GM12878 (cell line): ENCODE measurements around the gene KDELR1. TPM values are rescaled to one million over a fixed set of nuclear protein-coding genes. Genes with fewer than 3 reads are reported as not detected.

ENCODE experiments used
- ATAC-seq: fragments of 200-7000 bp; cut with Tn5 transposase; 3 replicates; pipeline ENCODE4 v1.9.1; 2020; ENCODE audit warnings: mild to moderate bottlenecking, moderate library complexity
- BruUV-seq: library from RNA; stranded (reverse); fragments of 400-500 nt; replicated peaks from 2 replicates; lab custom pipeline; 2021; lab: Mats Ljungman, UMichigan
- CTCF ChIA-PET: fragments of 300-600 bp; sonication (Branson Sonifier 250); formaldehyde crosslinking; extraction: SDS; loops from one replicate; lab custom pipeline; 2021; ENCODE audit warnings: inconsistent platforms; lab: Yijun Ruan, JAX
- POLR2A ChIA-PET: fragments of 350-600 bp; formaldehyde crosslinking; extraction: SDS; loops from one replicate; lab custom pipeline; 2021; ENCODE audit warnings: inconsistent platforms; lab: Charles Lee
- RAD21 ChIA-PET: fragments of 300-600 bp; sonication (Branson Sonifier 250); formaldehyde crosslinking; loops from one replicate; lab custom pipeline; 2023; ENCODE audit warnings: antibody characterized with exemption; ENCODE audit not compliant: unreplicated experiment; lab: Charles Lee
- SMC1A ChIA-PET: fragments of 300-600 bp; sonication (Branson Sonifier 250); formaldehyde crosslinking; loops from one replicate; lab custom pipeline; 2023; ENCODE audit not compliant: unreplicated experiment, uncharacterized antibody; lab: Charles Lee
- DNase-seq: peaks from one replicate; pipeline ENCODE4 v3.0.0-alpha.2; 2011; ENCODE audit warnings: low read depth, low spot score
- FAIRE-seq: peaks from 3 replicates; lab custom pipeline; 2011; peaks lifted over from hg19 to GRCh38; lab: Jason Lieb, UNC
- H2AFZ ChIP-seq: 2 replicates; pipeline ENCODE4 v1.6.0; 2011; ENCODE audit warnings: low read depth, low read length, control low read depth; ENCODE audit not compliant: control insufficient read depth
- H3K27ac ChIP-seq: 2 replicates; pipeline ENCODE4 v1.5.1; 2011; ENCODE audit warnings: control low read depth; ENCODE audit not compliant: control insufficient read depth, insufficient read depth
- H3K27me3 ChIP-seq, 2 experiments: replicated peaks in 1 of 2; 2 replicates each; pipeline versions ENCODE4 v1.6.0 to v1.6.1; 2011; ENCODE audit warnings: low read length in 1 of 2; ENCODE audit not compliant: control insufficient read depth in 2 of 2, insufficient read depth in 2 of 2
- H3K36me3 ChIP-seq, 2 experiments: 2 replicates each; pipeline ENCODE4 v1.5.1; 2011; ENCODE audit warnings: low read length in 1 of 2; ENCODE audit not compliant: control insufficient read depth in 2 of 2, insufficient read depth in 2 of 2
- H3K4me1 ChIP-seq: 2 replicates; pipeline ENCODE4 v1.6.1; 2011; ENCODE audit warnings: mild to moderate bottlenecking, low read length, moderate library complexity, mixed read lengths; ENCODE audit not compliant: control insufficient read depth, insufficient read depth
- H3K4me2 ChIP-seq: 2 replicates; pipeline ENCODE4 v1.6.0; 2011; ENCODE audit warnings: control low read depth; ENCODE audit not compliant: control insufficient read depth, insufficient read depth
- H3K4me3 ChIP-seq: fragments of 200-600 bp; sonication (generic); 2 replicates; pipeline ENCODE4 v1.5.1; 2016
- H3K79me2 ChIP-seq: 2 replicates; pipeline ENCODE4 v1.6.0; 2011; ENCODE audit warnings: low read length; ENCODE audit not compliant: control insufficient read depth, insufficient read depth
- H3K9ac ChIP-seq: 2 replicates; pipeline ENCODE4 v1.8.0; 2011; ENCODE audit warnings: low read length, control low read depth, mixed read lengths; ENCODE audit not compliant: control insufficient read depth, insufficient read depth
- H3K9me3 ChIP-seq: replicated peaks from 3 replicates; pipeline ENCODE4 v1.5.1; 2011; ENCODE audit warnings: mild to moderate bottlenecking, low read length; ENCODE audit not compliant: control insufficient read depth, insufficient read depth
- H4K20me1 ChIP-seq: 2 replicates; pipeline ENCODE4 v1.6.0; 2011; ENCODE audit not compliant: control insufficient read depth, insufficient read depth
- BCL11A ChIP-seq: IDR thresholded peaks from 2 replicates; pipeline ENCODE4 v1.6.1; 2011; ENCODE audit warnings: low read depth, low read length
- BCL3 ChIP-seq: IDR thresholded peaks from 2 replicates; pipeline ENCODE4 v1.6.1; 2011; ENCODE audit warnings: borderline replicate concordance, low read depth, mild to moderate bottlenecking, moderate library complexity, low read length; ENCODE audit not compliant: insufficient read depth, poor library complexity, severe bottlenecking
- MYC ChIP-seq: IDR thresholded peaks from 2 replicates; pipeline ENCODE4 v1.6.1; 2011; ENCODE audit warnings: mild to moderate bottlenecking, low read length, moderate library complexity, inconsistent platforms; ENCODE audit not compliant: insufficient read depth, insufficient replicate concordance, insufficient read length, severe bottlenecking
- NFYA ChIP-seq: IDR thresholded peaks from 2 replicates; pipeline ENCODE4 v1.6.1; 2011; ENCODE audit warnings: low read depth, mild to moderate bottlenecking, low read length, improper control_type of control experiment, borderline replicate concordance
- RB1 ChIP-seq: fragments of 450-650 bp; formaldehyde crosslinking; IDR thresholded peaks from 2 replicates; pipeline ENCODE4 v1.6.1; 2017; ENCODE audit warnings: mild to moderate bottlenecking, borderline replicate concordance
- RUNX3 ChIP-seq: IDR thresholded peaks from 2 replicates; pipeline ENCODE4 v1.6.1; 2012; ENCODE audit warnings: low read length, inconsistent platforms
- SMARCA5 ChIP-seq: fragments of 450-650 bp; IDR thresholded peaks from 2 replicates; pipeline ENCODE4 v1.6.1; 2017; ENCODE audit warnings: mild to moderate bottlenecking
- WGBS: methylation state at CpG from one replicate; pipeline ENCODE4 v1.1.6; 2016; ENCODE audit warnings: low lambda C conversion rate; ENCODE audit not compliant: insufficient replicate concordance, insufficient coverage; ENCODE audit errors: missing lambda C conversion rate; 5-methylcytosine and 5-hydroxymethylcytosine counted together
- in situ Hi-C: fragments of 300-500 bp; cut with MboI; formaldehyde crosslinking; loops from 9 replicates; pipeline ENCODE4 v1.14.3; 2018; ENCODE audit warnings: mixed read lengths
- intact Hi-C: fragments of 100-400 bp; cut with micrococcal nuclease; formaldehyde crosslinking; loops from one replicate; pipeline ENCODE4 v1.14.2; 2022; ENCODE audit not compliant: unreplicated experiment
- polyA plus RNA-seq, 11 experiments: library from polyadenylated mRNA; depleted of rRNA in 4 of 11; unstranded in 6 of 11; stranded (reverse) in 5 of 11; fragments of >200 nt; fragmentation: Nextera tagmentation in 4 of 11; fragmentation: Illumina TruSeq in 1 of 11; extraction: Ambion mirVana in 4 of 11; extraction: Trizol in 1 of 11; gene quantifications; 1 replicate in 1 of 11; 2 replicates in 10 of 11; pipeline versions ENCODE4 v1.2.1 to v1.2.3, GENCODE V29; 2011 to 2016; ENCODE audit warnings: inconsistent platforms in 2 of 11, missing spikeins in 2 of 11, low read depth in 1 of 11
- total RNA-seq, 4 experiments: library from RNA; depleted of rRNA in 3 of 4; stranded (reverse); fragments of >200 nt in 3 of 4; fragmentation: Illumina TruSeq in 1 of 4; extraction: Trizol in 1 of 4; gene quantifications; 2 replicates each; pipeline versions ENCODE4 v1.2.1 to v1.2.3, GENCODE V29; 2013 to 2021
- TF ChIP-seq, protein P1 (sequence below): fragments of 450-650 bp; IDR thresholded peaks from 2 replicates; pipeline ENCODE4 v1.6.1; 2017; ENCODE audit warnings: mild to moderate bottlenecking, moderate library complexity

The KDELR1 gene
- total and polyA plus RNA-seq, 10 of the 15 experiments (the other 5 are each of a cell fraction or from before 2014, with no cell fraction given) = 2.3 to 71.0 (median 45.2) TPM

- TF ChIP-seq BCL3 (no peak), RB1 (no peak), RUNX3 (no peak)
Observed at GRCh38 chr19:48417421-48417820, 26.1 kb upstream of the KDELR1 start (continued).

- Histone ChIP-seq H3K27me3 (no peaks in the 10 kb centered on the region; a peak in 1 of 4 replicates), H2AFZ (no peak overlapping the region), H4K20me1 (no peaks in the 10 kb centered on the region), H3K9ac (no peak overlapping the region), H3K9me3 (no peaks in the 10 kb centered on the region), H3K27ac (no peak overlapping the region), H3K36me3 (no peaks in the 10 kb centered on the region), H3K4me1 (peaks cover 8% of the 10 kb centered on the region), H3K4me2 (peak overlapping the region; percentile 7; the same call in 1 of the 2 replicates), H3K4me3 (no peak overlapping the region), H3K79me2 (no peaks in the 10 kb centered on the region)
- no TSS peak for BruUV-seq
- WGBS = 55% methylated on average over 30 of the region's 30 CpGs
- in situ Hi-C loops (no loop called here), intact Hi-C loops (no loop called here)
- ChIA-PET POLR2A (interaction anchor here (0.6 to 1.3 kb wide), 2 partner anchors 29 to 53 kb away, joined by 4 to 6 read pairs; no protein-coding TSS in a partner anchor), RAD21 (no interaction called here), SMC1A (interaction anchor here (1.0 kb wide), 1 partner anchor 8 kb away, joined by 3 read pairs; no protein-coding TSS in a partner anchor), CTCF (interaction anchor here (1.0 kb wide), 1 partner anchor 24 kb away, joined by 3 read pairs; the partner anchor contains the start of gene KDELR1)
- FAIRE-seq (no peak), DNase-seq (no peak), ATAC-seq (no peak)
- TF ChIP-seq SMARCA5 (no peak), BCL11A (no peak), MYC (no peak), NFYA (no peak)
- TF ChIP-seq, protein P1, sequence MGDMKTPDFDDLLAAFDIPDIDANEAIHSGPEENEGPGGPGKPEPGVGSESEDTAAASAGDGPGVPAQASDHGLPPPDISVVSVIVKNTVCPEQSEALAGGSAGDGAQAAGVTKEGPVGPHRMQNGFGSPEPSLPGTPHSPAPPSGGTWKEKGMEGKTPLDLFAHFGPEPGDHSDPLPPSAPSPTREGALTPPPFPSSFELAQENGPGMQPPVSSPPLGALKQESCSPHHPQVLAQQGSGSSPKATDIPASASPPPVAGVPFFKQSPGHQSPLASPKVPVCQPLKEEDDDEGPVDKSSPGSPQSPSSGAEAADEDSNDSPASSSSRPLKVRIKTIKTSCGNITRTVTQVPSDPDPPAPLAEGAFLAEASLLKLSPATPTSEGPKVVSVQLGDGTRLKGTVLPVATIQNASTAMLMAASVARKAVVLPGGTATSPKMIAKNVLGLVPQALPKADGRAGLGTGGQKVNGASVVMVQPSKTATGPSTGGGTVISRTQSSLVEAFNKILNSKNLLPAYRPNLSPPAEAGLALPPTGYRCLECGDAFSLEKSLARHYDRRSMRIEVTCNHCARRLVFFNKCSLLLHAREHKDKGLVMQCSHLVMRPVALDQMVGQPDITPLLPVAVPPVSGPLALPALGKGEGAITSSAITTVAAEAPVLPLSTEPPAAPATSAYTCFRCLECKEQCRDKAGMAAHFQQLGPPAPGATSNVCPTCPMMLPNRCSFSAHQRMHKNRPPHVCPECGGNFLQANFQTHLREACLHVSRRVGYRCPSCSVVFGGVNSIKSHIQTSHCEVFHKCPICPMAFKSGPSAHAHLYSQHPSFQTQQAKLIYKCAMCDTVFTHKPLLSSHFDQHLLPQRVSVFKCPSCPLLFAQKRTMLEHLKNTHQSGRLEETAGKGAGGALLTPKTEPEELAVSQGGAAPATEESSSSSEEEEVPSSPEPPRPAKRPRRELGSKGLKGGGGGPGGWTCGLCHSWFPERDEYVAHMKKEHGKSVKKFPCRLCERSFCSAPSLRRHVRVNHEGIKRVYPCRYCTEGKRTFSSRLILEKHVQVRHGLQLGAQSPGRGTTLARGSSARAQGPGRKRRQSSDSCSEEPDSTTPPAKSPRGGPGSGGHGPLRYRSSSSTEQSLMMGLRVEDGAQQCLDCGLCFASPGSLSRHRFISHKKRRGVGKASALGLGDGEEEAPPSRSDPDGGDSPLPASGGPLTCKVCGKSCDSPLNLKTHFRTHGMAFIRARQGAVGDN = no peak
Observed at GRCh38 chr19:48415806-48416221, 24.5 kb upstream of the KDELR1 start.
